Occipital lobe (tissue), 2 donors: ENCODE data around the gene NDUFB7. TPM values are rescaled to one million over a fixed set of nuclear protein-coding genes. Genes with fewer than 3 reads are reported as not detected.
"Not testable (repeated sequence)": the region's sequence is repeated elsewhere in the genome, so short reads cannot be mapped to it uniquely, and the experiment has no call there.

Experiments
- DNase-seq: peaks from one replicate; lab custom pipeline; 2025; lab: John Stamatoyannopoulos, UW
- total RNA-seq: library from RNA; depleted of rRNA; stranded (reverse); fragments of >200 nt; gene quantifications from one replicate; pipeline ENCODE4 v1.2.3, GENCODE V29; 2014

Gene NDUFB7
- total RNA-seq, 1 donor from 2014 or later = 102 TPM

DNA sequence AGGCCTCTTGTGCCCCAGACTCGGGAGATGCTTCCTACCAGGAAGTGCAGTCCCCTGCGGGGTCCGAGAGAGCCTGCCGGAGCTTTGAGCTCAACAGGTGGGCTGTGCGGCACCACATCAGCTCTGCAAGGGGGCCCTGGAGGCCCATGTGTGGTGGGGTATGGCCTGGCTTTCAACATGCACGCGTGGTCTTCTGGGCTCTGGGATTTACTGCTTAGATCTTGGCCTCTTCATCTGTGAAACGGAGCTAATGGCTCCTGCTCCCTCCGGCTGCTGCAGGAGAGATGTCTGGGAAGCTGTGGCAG, 18.0 kb downstream of the NDUFB7 start:
- DNase-seq = no peak

- DNase-seq = no peak
These were observed 18.6 kb downstream of the NDUFB7 start for GRCh38 chr19:14553042-14553938.

GRCh38 chr19:14552006-14552360, 19.9 kb downstream of the NDUFB7 start:
- not testable (repeated sequence) for DNase-seq

GRCh38 chr19:14551134-14552005, 20.5 kb downstream of the NDUFB7 start:
- not testable (repeated sequence) for DNase-seq

DNA sequence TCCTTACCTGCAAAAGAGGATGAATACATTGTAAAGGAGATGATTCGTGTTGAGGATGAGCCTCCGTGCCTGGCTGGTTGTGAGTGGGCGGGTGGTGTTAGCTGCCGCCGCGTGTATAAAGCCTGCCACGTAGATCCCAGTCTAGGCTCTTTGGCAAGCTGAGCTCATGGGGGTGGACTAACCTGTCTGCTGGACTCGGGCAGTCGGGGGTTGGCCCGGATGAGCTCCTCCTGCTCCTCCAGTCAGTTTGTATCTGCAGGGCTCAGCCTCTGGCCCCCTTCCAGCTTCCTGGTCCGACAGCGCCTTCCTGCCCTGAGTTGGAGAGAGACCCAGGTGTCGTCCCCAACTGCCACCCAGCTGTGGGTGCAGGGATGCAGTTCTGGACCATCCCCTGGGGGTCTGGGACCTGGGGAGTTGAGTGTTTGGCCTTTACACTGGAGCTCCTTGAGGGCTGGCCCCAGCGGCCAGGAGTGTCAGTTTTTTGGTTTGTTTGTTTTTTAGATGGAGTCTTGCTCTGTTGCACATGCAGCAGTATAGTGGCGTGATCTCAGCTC, 21.6 kb downstream of the NDUFB7 start:
- DNase-seq = no peak

GRCh38 chr19:14545716-14546082, 26.2 kb downstream of the NDUFB7 start:
- no peak for DNase-seq

DNA sequence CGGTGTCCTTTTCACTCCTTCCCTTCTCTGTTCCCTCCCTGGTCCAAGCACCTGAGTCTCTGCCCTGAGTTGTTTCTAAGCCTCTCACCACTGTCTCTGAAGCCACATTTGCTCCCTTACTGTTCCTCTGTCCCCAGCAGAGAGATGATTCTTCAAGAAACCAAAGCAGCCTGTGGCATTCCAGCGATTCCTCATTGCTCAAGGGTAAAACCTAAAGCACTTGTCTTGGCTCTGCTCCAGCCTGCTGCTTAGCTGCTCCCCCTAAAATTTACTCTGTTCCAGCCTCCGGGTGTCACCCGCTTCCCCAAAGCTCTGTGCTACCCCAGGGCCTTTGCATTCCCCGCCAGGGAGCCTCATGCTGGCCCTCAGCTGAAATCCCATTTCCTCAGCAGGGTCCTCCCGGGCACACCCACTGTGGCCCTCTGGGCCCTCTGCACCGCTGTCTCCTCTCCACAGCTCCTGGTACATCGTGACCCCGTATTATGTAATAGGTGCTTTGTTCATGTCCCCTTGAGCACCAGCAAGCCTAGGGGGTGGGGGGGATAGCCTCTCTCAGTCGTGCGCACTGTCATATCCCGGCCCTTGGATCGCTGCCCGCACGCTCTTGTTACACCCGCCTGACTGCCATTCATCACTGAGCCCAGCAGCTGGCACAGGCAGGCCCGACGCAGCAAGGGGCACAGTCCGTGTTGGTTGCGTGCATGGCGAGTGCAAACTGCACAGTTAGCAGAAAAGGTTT, 26.7 kb downstream of the NDUFB7 start:
- peak; percentile 88 for DNase-seq

- DNase-seq = no peak
These were observed 27.8 kb downstream of the NDUFB7 start for GRCh38 chr19:14544047-14544446.

DNA sequence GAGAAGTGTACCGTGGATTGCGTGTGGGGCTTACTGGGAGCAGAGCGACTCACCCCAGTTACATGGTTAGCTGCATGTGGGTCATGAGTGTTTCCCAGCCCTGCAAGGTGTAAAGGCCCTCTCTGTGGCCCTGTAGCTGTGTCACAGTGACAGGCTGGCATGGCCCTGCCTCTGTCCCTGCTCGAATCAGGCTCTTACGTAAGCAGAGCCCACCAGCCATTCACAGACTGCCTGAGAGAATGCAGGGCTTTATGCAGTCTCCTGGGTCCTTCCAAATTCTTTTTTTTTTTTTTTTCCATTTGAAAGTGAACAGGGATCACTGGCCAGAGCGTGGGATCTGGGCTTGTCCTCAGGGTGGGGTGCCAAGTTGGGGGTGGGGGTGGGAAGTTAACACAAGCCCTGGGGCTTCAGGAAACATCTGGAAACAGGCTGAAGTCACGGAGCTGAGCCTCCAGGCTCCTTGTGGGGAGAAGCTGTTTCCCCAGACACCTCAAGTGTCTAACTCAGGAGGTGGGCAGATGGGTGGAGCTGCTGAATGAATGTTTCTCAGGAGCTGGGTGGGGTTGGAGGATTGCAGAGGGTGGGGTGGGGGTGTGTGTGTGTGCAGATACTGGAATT, 29.0 kb downstream of the NDUFB7 start:
- DNase-seq = no peak

DNA sequence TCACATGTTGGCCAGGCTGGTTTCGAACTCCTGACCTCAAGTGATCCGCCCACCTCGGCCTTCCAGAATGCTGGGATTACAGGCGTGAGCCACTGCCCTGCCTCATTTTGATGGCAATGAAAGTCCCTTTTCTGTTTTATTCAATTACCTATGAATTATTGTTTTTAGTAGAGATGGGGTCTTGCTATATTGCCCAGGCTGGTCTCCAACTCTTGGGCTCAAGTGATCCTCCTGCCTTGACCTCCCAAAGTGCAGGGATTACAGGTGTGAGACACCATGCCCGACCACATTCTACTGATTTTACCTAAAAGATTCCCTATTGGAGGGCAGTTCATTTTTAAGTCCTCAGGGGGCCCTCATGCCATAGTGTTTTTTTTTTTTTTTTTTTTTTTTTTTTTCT, 29.9 kb downstream of the NDUFB7 start:
- not testable (repeated sequence) for DNase-seq

DNA sequence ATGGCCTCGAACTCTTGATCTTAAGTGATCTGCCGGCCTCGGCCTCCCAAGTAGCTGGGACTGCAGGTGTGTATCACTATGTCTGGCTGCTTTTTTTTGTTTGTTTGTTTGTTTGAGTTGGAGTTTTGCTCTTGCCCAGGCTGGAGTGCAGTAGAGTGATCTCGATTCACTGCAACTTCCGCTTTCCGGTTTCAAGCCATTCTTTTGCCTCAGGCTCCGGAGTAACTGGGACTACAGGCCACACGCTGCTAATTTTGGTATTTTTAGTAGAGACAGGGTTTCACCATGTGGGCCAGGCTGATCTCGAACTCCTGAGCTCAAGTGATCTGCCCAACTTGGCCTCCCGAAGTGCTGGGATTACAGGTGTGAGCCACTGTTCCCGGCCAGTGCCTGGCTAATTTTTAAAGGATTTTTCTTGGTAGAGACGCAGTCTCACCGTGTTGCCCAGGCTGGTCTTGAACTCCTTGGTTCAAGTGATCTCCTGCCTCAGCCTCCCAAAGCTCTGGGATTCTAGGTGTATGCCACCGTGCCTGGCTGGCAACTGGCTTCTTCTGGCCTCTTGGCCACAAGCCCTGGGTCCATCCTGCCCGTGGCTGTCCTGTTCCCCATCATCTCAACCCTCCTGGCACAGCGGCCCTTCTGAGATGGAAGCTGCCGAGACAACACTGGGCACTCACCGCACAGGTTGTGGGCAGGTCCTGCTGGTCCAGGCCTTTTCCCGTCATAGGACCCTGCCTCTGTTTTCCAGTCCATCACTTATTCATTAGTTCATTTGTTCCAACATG, 30.9 kb downstream of the NDUFB7 start:
- DNase-seq = no peak

GRCh38 chr19:14536926-14537692, 34.8 kb downstream of the NDUFB7 start:
- no peak for DNase-seq

- DNase-seq = no peak
These were observed 38.4 kb downstream of the NDUFB7 start for GRCh38 chr19:14533450-14533849.

- no peak for DNase-seq
These were observed 41.4 kb downstream of the NDUFB7 start for GRCh38 chr19:14530506-14530905.

DNA sequence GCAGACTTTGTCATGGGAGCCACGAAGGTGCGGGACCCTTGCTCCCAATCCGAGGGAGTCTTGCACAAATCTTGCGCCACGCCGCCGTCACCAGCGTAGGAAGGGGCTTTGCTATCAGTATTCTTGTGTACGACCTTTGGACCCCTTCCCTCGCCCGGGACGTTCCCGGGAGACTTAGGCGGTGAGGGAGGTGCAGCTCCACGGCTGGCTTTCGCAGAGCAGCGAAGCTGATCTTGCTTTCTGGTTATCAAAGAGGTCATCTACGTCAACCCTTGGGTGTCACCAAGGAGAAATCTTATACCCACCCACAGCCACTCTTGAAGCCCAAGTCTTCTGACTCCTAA, 41.9 kb downstream of the NDUFB7 start:
- no peak for DNase-seq

- peak; percentile 100 for DNase-seq
These were observed 42.4 kb downstream of the NDUFB7 start, which contains the start of gene TECR for GRCh38 chr19:14529254-14530004. TSS of gene TECR (plus strand) at chr19:14529594. CDS start at chr19:14529697, 103 bp downstream.

GRCh38 chr19:14528419-14529253, 43.2 kb downstream of the NDUFB7 start:
- no peak for DNase-seq

- no peak for DNase-seq
These were observed 45.4 kb downstream of the NDUFB7 start for GRCh38 chr19:14526423-14526822.
